HCT116 (cell line): Measurements from ENCODE around the gene INPP5B. TPM values are rescaled to one million over a fixed set of nuclear protein-coding genes. Genes with fewer than 3 reads are reported as not detected.

Experiments
- ATAC-seq: fragments of 200-7000 bp; cut with Tn5 transposase; 2 replicates; pipeline ENCODE4 v1.9.1; 2020; ENCODE audit warnings: mild to moderate bottlenecking, moderate library complexity
- BruUV-seq: library from RNA; stranded (reverse); fragments of 400-500 nt; replicated peaks from 2 replicates; lab custom pipeline; 2021; lab: Mats Ljungman, UMichigan
- CTCF ChIA-PET: fragments of 300-600 bp; sonication (Branson Sonifier 250); formaldehyde crosslinking; loops from one replicate; lab custom pipeline; 2021; ENCODE audit warnings: antibody characterized with exemption; lab: Charles Lee
- POLR2A ChIA-PET: fragments of 300-600, 350-600 bp; sonication (Branson Sonifier 250); formaldehyde crosslinking; loops from one replicate; lab custom pipeline; 2021; ENCODE audit warnings: antibody characterized with exemption; lab: Charles Lee
- RAD21 ChIA-PET, 2 experiments: fragments of 300-600 bp; sonication (Branson Sonifier 250); formaldehyde crosslinking; loops; one replicate each; lab custom pipeline; 2023; ENCODE audit warnings: low total read pairs in 2 of 2; ENCODE audit not compliant: uncharacterized antibody in 2 of 2, unreplicated experiment in 2 of 2, low non-redundant PET in 1 of 2; lab: Charles Lee
- DNase-seq: peaks from one replicate; pipeline ENCODE4 v3.0.0-alpha.2; 2010; ENCODE audit warnings: low read depth, low spot score
- H2AFZ ChIP-seq: fragments of 200-600 bp; shearing (Covaris generic), sonication (generic); 2 replicates; pipeline ENCODE4 v1.6.1; 2017; ENCODE audit warnings: low read depth, mixed run types, mixed read lengths, antibody characterized with exemption, low read length; ENCODE audit not compliant: poor library complexity, severe bottlenecking
- H3K27ac ChIP-seq: 2 replicates; pipeline ENCODE4 v1.5.1; 2012; ENCODE audit warnings: low read depth, low read length
- H3K27me3 ChIP-seq: fragments of 200-600 bp; sonication (generic); 2 replicates; pipeline ENCODE4 v1.6.1; 2016; ENCODE audit warnings: mixed run types, low read length, mixed read lengths; ENCODE audit not compliant: insufficient read depth
- H3K36me3 ChIP-seq, 2 experiments: fragments of 200-500 bp in 1 of 2; fragments of 200-600 bp in 1 of 2; sonication (Bioruptor generic) in 1 of 2; sonication (generic) in 1 of 2; 2 replicates each; pipeline versions ENCODE4 v1.5.1 to v1.6.1; 2014 to 2016; ENCODE audit warnings: low read length in 2 of 2, inconsistent platforms in 1 of 2, mixed read lengths in 1 of 2, mixed run types in 1 of 2; ENCODE audit not compliant: insufficient read depth in 2 of 2, control insufficient read depth in 1 of 2
- H3K4me1 ChIP-seq, 2 experiments: fragments of 200-600 bp in 1 of 2; sonication (generic) in 1 of 2; 2 replicates each; pipeline versions ENCODE4 v1.5.1 to v1.6.1; 2012 to 2017; ENCODE audit warnings: low read length in 2 of 2, inconsistent platforms in 1 of 2, mild to moderate bottlenecking in 1 of 2, mixed read lengths in 1 of 2, mixed run types in 1 of 2, moderate library complexity in 1 of 2; ENCODE audit not compliant: insufficient read depth in 2 of 2, control insufficient read depth in 1 of 2
- H3K4me2 ChIP-seq: fragments of 200-600 bp; sonication (generic); 2 replicates; pipeline ENCODE4 v1.6.1; 2017; ENCODE audit warnings: mixed run types, low read length, mixed read lengths
- H3K4me3 ChIP-seq, 2 experiments: fragments of 200-600 bp in 1 of 2; sonication (generic) in 1 of 2; replicated peaks in 1 of 2; 2 replicates each; pipeline ENCODE4 v1.5.1; 2011 to 2016; ENCODE audit warnings: low read length in 2 of 2, control low read depth in 1 of 2, low read depth in 1 of 2, mild to moderate bottlenecking in 1 of 2, mixed read lengths in 1 of 2, mixed run types in 1 of 2
- H3K79me2 ChIP-seq: fragments of 200-600 bp; sonication (generic); 2 replicates; pipeline ENCODE4 v1.6.1; 2017; ENCODE audit warnings: mild to moderate bottlenecking, mixed run types, low read length, moderate library complexity, mixed read lengths; ENCODE audit not compliant: insufficient read depth
- H3K9ac ChIP-seq: fragments of 200-600 bp; sonication (generic); 2 replicates; pipeline ENCODE4 v1.6.1; 2016; ENCODE audit warnings: low read length, mixed read lengths
- H3K9me2 ChIP-seq: fragments of 200-600 bp; sonication (generic), shearing (Covaris generic); 2 replicates; pipeline ENCODE4 v1.6.1; 2017; ENCODE audit warnings: mixed run types, mild to moderate bottlenecking, moderate library complexity; ENCODE audit not compliant: insufficient read depth
- H3K9me3 ChIP-seq, 2 experiments: fragments of 200-500 bp in 1 of 2; fragments of 200-600 bp in 1 of 2; sonication (Bioruptor generic) in 1 of 2; sonication (generic) in 1 of 2; 2 replicates each; pipeline ENCODE4 v1.6.1; 2014 to 2017; ENCODE audit warnings: low read length in 2 of 2, mixed read lengths in 2 of 2, inconsistent platforms in 1 of 2, low read depth in 1 of 2, mild to moderate bottlenecking in 1 of 2, mixed run types in 1 of 2, moderate library complexity in 1 of 2; ENCODE audit not compliant: control insufficient read depth in 1 of 2, insufficient read depth in 1 of 2
- H4K20me1 ChIP-seq: fragments of 200-600 bp; sonication (generic), shearing (Covaris generic); 2 replicates; pipeline ENCODE4 v1.6.1; 2017; ENCODE audit warnings: mixed run types, mild to moderate bottlenecking, moderate library complexity; ENCODE audit not compliant: insufficient read depth
- CEBPB ChIP-seq: IDR thresholded peaks from 2 replicates; pipeline ENCODE4 v1.6.1; 2012; ENCODE audit warnings: low read depth
- CTCF ChIP-seq, 3 experiments: fragments of 200-600 bp in 1 of 3; sonication (generic) in 1 of 3; IDR thresholded peaks in 2 of 3; conservative IDR thresholded peaks in 1 of 3; 2 replicates each; pipeline ENCODE4 v1.5.1; 2012 to 2017; ENCODE audit warnings: low read depth in 2 of 3, low read length in 2 of 3, antibody characterized with exemption in 1 of 3, borderline replicate concordance in 1 of 3, control low read depth in 1 of 3, mild to moderate bottlenecking in 1 of 3, mixed read lengths in 1 of 3, mixed run types in 1 of 3, moderate library complexity in 1 of 3; ENCODE audit not compliant: insufficient read depth in 1 of 3
- EGR1 ChIP-seq: IDR thresholded peaks from 2 replicates; pipeline ENCODE4 v1.6.1; 2012; ENCODE audit warnings: low read depth
- ELF1 ChIP-seq: IDR thresholded peaks from 2 replicates; pipeline ENCODE4 v1.6.1; 2012; ENCODE audit warnings: low read depth, borderline replicate concordance
- EZH2 ChIP-seq: fragments of 200-600 bp; sonication (generic); IDR thresholded peaks from 2 replicates; pipeline ENCODE4 v1.6.1; 2017; ENCODE audit warnings: antibody characterized with exemption, mixed run types
- EZH2phosphoT487 ChIP-seq: fragments of 200-600 bp; IDR thresholded peaks from 2 replicates; pipeline ENCODE4 v1.6.1; 2018; ENCODE audit warnings: antibody characterized with exemption, borderline replicate concordance
- FOSL1 ChIP-seq: IDR thresholded peaks from 2 replicates; pipeline ENCODE4 v1.6.1; 2012; ENCODE audit warnings: low read depth
- POLR2AphosphoS5 ChIP-seq: IDR thresholded peaks from 2 replicates; pipeline ENCODE4 v1.6.1; 2011; ENCODE audit warnings: mild to moderate bottlenecking, low read depth, low read length, moderate library complexity
- RAD21 ChIP-seq: IDR thresholded peaks from 2 replicates; pipeline ENCODE4 v1.6.1; 2012; ENCODE audit warnings: low read depth, mild to moderate bottlenecking
- REST ChIP-seq: IDR thresholded peaks from 2 replicates; pipeline ENCODE4 v1.6.1; 2012; ENCODE audit warnings: low read depth
- SIN3A ChIP-seq: IDR thresholded peaks from 2 replicates; pipeline ENCODE4 v1.6.1; 2012; ENCODE audit warnings: low read depth
- SP1 ChIP-seq: IDR thresholded peaks from 2 replicates; pipeline ENCODE4 v1.6.1; 2012; ENCODE audit warnings: low read depth
- SRF ChIP-seq: IDR thresholded peaks from 2 replicates; pipeline ENCODE4 v1.6.1; 2012; ENCODE audit warnings: low read depth
- YY1 ChIP-seq: IDR thresholded peaks from 2 replicates; pipeline ENCODE4 v1.6.1; 2011; ENCODE audit warnings: low read length, low read depth, moderate library complexity, mild to moderate bottlenecking; ENCODE audit not compliant: insufficient replicate concordance; ENCODE audit errors: extremely low read depth
- ZFX ChIP-seq: fragments of 450-650 bp; IDR thresholded peaks from 2 replicates; pipeline ENCODE4 v1.6.1; 2017
- ZNF274 ChIP-seq: fragments of 200-500 bp; sonication (Bioruptor generic); IDR thresholded peaks from 2 replicates; pipeline ENCODE4 v1.6.1; 2014; ENCODE audit warnings: mild to moderate bottlenecking, low read depth, low read length, inconsistent platforms
- intact Hi-C: fragments of 100-400 bp; cut with micrococcal nuclease; formaldehyde crosslinking; loops from 2 replicates; pipeline ENCODE4 v1.10.0; 2022
- total RNA-seq: library from RNA; stranded (reverse); gene quantifications from one replicate; pipeline ENCODE4 v1.2.1, GENCODE V29; 2021; ENCODE audit not compliant: unreplicated experiment
- TF ChIP-seq, protein P1 (sequence below): IDR thresholded peaks from 2 replicates; pipeline ENCODE4 v1.6.1; 2012
- TF ChIP-seq, protein P2 (sequence below): IDR thresholded peaks from 2 replicates; pipeline ENCODE4 v1.6.1; 2012

The INPP5B gene
- total RNA-seq, 1 experiment from 2014 or later = 20.8 TPM

DNA sequence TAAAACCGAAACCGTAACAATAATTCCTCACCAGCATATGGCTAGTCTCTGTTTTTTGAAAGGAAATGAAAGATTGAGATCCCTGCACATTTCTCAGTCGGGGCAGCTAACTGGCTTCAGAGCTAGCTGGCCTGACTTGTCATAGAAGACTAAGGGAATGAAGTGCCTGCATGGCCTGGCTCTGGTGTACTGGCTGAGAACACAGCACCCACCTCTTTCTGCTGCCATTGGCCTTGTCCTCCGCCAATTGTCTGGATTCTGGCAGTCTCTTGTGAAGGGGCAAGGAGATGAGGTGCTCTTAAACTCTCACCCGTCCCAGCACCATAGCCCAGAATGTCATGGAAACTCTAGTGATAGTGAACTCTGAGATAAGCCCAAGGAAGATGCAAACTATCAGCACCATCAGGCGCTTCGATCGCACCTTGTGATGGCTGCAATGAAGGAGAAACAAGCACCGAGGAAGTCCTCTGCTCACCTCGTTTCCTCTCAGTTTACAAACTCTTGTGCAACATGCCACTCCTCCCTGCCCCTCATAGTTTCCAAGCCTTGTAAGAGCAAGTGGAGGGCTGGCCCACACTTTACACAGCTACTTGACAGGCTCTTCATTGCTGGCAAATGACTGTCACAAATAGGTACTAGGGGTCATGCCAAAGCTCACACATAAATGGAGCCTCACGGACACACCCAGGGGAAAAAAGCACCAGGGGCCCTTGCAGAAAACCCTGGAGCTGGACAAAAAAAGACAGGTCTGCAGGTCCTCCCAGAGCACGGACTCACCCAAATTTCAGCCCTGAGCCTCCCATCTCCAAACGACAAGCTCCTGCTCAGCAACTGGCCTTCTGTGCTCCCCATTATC lies 16.4 kb downstream of the INPP5B start:
- DNase-seq (no peak), ATAC-seq (no peak)
- Histone ChIP-seq H3K27me3 (no peaks in the 10 kb centered on the region), H2AFZ (no peak overlapping the region), H3K4me2 (peak overlapping the region; percentile 98), H3K4me1 (peaks cover 24 to 43% of the 10 kb centered on the region in 2 experiments), H3K9ac (peak overlapping the region; percentile 83), H3K79me2 (peaks cover 30% of the 10 kb centered on the region), H3K36me3 (no peaks in the 10 kb centered on the region), H3K9me2 (no peaks in the 10 kb centered on the region), H3K9me3 (no peaks in the 10 kb centered on the region), H4K20me1 (no peaks in the 10 kb centered on the region), H3K4me3 (peak overlapping the region; percentile 87 to 92), H3K27ac (peak overlapping the region; percentile 58)
- ChIA-PET CTCF (interaction anchor here (0.5 to 1.4 kb wide), 2 partner anchors 54 to 87 kb away, joined by 3 to 5 read pairs; no protein-coding TSS in a partner anchor), RAD21 (no interaction called here), POLR2A (interaction anchor here (1.4 to 1.7 kb wide), 2 partner anchors 9 to 11 kb away, joined by 3 to 5 read pairs; no protein-coding TSS in a partner anchor)
- intact Hi-C loops = no loop called here
- no TSS peak for BruUV-seq
- TF ChIP-seq, protein P1, sequence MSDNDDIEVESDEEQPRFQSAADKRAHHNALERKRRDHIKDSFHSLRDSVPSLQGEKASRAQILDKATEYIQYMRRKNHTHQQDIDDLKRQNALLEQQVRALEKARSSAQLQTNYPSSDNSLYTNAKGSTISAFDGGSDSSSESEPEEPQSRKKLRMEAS = no peak
- TF ChIP-seq, protein P2, sequence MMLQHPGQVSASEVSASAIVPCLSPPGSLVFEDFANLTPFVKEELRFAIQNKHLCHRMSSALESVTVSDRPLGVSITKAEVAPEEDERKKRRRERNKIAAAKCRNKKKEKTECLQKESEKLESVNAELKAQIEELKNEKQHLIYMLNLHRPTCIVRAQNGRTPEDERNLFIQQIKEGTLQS = no peak
- TF ChIP-seq EZH2phosphoT487 = no peak
- no peak for TF ChIP-seq YY1
- TF ChIP-seq ZFX = no peak
- no peak for TF ChIP-seq FOSL1
- no peak for TF ChIP-seq CTCF (IDR thresholded peaks at IDR 0.05 in 2 of 3, conservative IDR thresholded peaks at IDR 0.05 in 1 of 3; ENCODE audit: borderline replicate concordance in 1 of 3, insufficient read depth in 1 of 3, low read depth in 2 of 3, low read length in 2 of 3)
- TF ChIP-seq SRF = no peak
- no peak for TF ChIP-seq ELF1
- no peak for TF ChIP-seq EZH2
- no peak for TF ChIP-seq SIN3A
- no peak for TF ChIP-seq EGR1
- TF ChIP-seq CEBPB = peak; percentile 34; the same call in 1 of the 2 replicates
- TF ChIP-seq ZNF274 = no peak
- 0 out of 2 replicates have a peak, but pooled peaks have one; percentile 18 for TF ChIP-seq POLR2AphosphoS5
- no peak for TF ChIP-seq REST
- no peak for TF ChIP-seq RAD21
- no peak for TF ChIP-seq SP1
